Endothelial cell of umbilical vein (primary cell): ENCODE results near the gene MAP1S. TPM values are rescaled to one million over a fixed set of nuclear protein-coding genes. Genes with fewer than 3 reads are reported as not detected.

Experiments
- BruUV-seq: library from RNA; stranded (reverse); fragments of 400-500 nt; replicated peaks from 2 replicates; lab custom pipeline; 2021; lab: Mats Ljungman, UMichigan
- CTCF ChIA-PET: fragments of 300-600, 350-600 bp; sonication (Branson Sonifier 250); formaldehyde crosslinking; loops from one replicate; lab custom pipeline; 2021; ENCODE audit warnings: antibody characterized with exemption, inconsistent platforms; lab: Charles Lee
- POLR2A ChIA-PET: fragments of 300-600, 350-600 bp; sonication (Branson Sonifier 250); formaldehyde crosslinking; loops from one replicate; lab custom pipeline; 2021; ENCODE audit warnings: antibody characterized with exemption, inconsistent platforms; lab: Charles Lee
- DNase-seq: peaks from one replicate; pipeline ENCODE4 v3.0.0-alpha.2; 2011; ENCODE audit warnings: low read depth, low spot score
- FAIRE-seq: peaks from 2 replicates; lab custom pipeline; 2011; peaks lifted over from hg19 to GRCh38; lab: Jason Lieb, UNC
- H2AFZ ChIP-seq: 2 replicates; pipeline ENCODE4 v1.6.0; 2012; ENCODE audit warnings: low read depth, low read length, control low read depth, inconsistent platforms
- H3K27ac ChIP-seq: 2 replicates; pipeline ENCODE4 v1.5.1; 2011; ENCODE audit warnings: low read depth, mild to moderate bottlenecking, control low read depth, low read length, moderate library complexity; ENCODE audit not compliant: insufficient read depth
- H3K27me3 ChIP-seq, 2 experiments: 2 replicates each; pipeline versions ENCODE4 v1.6.0 to v1.6.1; 2011; ENCODE audit warnings: low read length in 2 of 2, mixed read lengths in 1 of 2; ENCODE audit not compliant: control insufficient read depth in 2 of 2, insufficient read depth in 2 of 2
- H3K36me3 ChIP-seq, 2 experiments: 2 replicates in 1 of 2; 3 replicates in 1 of 2; pipeline ENCODE4 v1.5.1; 2011; ENCODE audit warnings: low read length in 2 of 2, mild to moderate bottlenecking in 1 of 2, moderate library complexity in 1 of 2; ENCODE audit not compliant: control insufficient read depth in 2 of 2, insufficient read depth in 2 of 2; ENCODE audit errors: extremely low read depth in 1 of 2
- H3K4me1 ChIP-seq: 3 replicates; pipeline ENCODE4 v1.5.1; 2011; ENCODE audit warnings: mild to moderate bottlenecking, low read length; ENCODE audit not compliant: control insufficient read depth, insufficient read depth; ENCODE audit errors: extremely low read depth
- H3K4me2 ChIP-seq: 2 replicates; pipeline ENCODE4 v1.6.1; 2011; ENCODE audit warnings: low read length, control low read depth, mixed read lengths; ENCODE audit not compliant: insufficient read depth
- H3K4me3 ChIP-seq, 3 experiments: fragments of 200-600 bp in 1 of 3; sonication (generic), shearing (Covaris generic) in 1 of 3; replicated peaks in 1 of 3; 2 replicates each; pipeline ENCODE4 v1.5.1; 2011 to 2016; ENCODE audit warnings: control low read depth in 3 of 3, low read length in 3 of 3, mild to moderate bottlenecking in 2 of 3, inconsistent platforms in 1 of 3, low read depth in 1 of 3, moderate library complexity in 1 of 3; ENCODE audit not compliant: insufficient read depth in 1 of 3
- H3K79me2 ChIP-seq: 2 replicates; pipeline ENCODE4 v1.6.0; 2012; ENCODE audit warnings: low read length, inconsistent platforms; ENCODE audit not compliant: control insufficient read depth, insufficient read depth
- H3K9ac ChIP-seq: replicated peaks from 2 replicates; pipeline ENCODE3; 2011; ENCODE audit warnings: low read length, control low read depth; ENCODE audit not compliant: insufficient read depth; ENCODE audit errors: extremely low read depth
- H3K9me1 ChIP-seq: replicated peaks from 3 replicates; pipeline ENCODE4 v1.6.0; 2011; ENCODE audit warnings: mild to moderate bottlenecking, low read length; ENCODE audit not compliant: control insufficient read depth, insufficient read depth; ENCODE audit errors: extremely low read depth
- H3K9me3 ChIP-seq: replicated peaks from 2 replicates; pipeline ENCODE4 v1.5.1; 2012; ENCODE audit warnings: low read length, inconsistent platforms; ENCODE audit not compliant: control insufficient read depth, insufficient read depth
- H4K20me1 ChIP-seq: replicated peaks from 2 replicates; pipeline ENCODE3; 2011; ENCODE audit warnings: mild to moderate bottlenecking, low read length; ENCODE audit not compliant: control insufficient read depth, insufficient read depth; ENCODE audit errors: extremely low read depth
- EZH2 ChIP-seq: IDR thresholded peaks from 2 replicates; pipeline ENCODE4 v1.6.1; 2012; ENCODE audit warnings: borderline replicate concordance, low read depth, mild to moderate bottlenecking, moderate library complexity, low read length, inconsistent platforms; ENCODE audit not compliant: severe bottlenecking
- FOS ChIP-seq: IDR thresholded peaks from 2 replicates; pipeline ENCODE4 v1.6.1; 2011; ENCODE audit warnings: mild to moderate bottlenecking, low read length, moderate library complexity, borderline replicate concordance; ENCODE audit not compliant: insufficient read depth
- GATA2 ChIP-seq: IDR thresholded peaks from 2 replicates; pipeline ENCODE4 v1.7.0; 2011; ENCODE audit warnings: low read depth, mild to moderate bottlenecking, moderate library complexity, mixed read lengths, low read length; ENCODE audit not compliant: insufficient read length, insufficient read depth
- JUN ChIP-seq: IDR thresholded peaks from 2 replicates; pipeline ENCODE4 v1.6.1; 2011; ENCODE audit warnings: borderline replicate concordance, low read depth; ENCODE audit not compliant: insufficient read length, insufficient read depth
- MAX ChIP-seq: IDR thresholded peaks from 2 replicates; pipeline ENCODE4 v1.6.1; 2011; ENCODE audit not compliant: insufficient read depth, insufficient read length
- MYC ChIP-seq: IDR thresholded peaks from one replicate; pipeline ENCODE4 v1.6.1; 2011; ENCODE audit warnings: mild to moderate bottlenecking, low read depth, low read length
- POLR2AphosphoS5 ChIP-seq: IDR thresholded peaks from 2 replicates; pipeline ENCODE4 v1.6.1; 2012; ENCODE audit warnings: low read depth, mild to moderate bottlenecking, control low read depth, low read length, moderate library complexity; ENCODE audit not compliant: insufficient read depth
- dilution Hi-C: fragments of 300-500 bp; cut with MboI; formaldehyde crosslinking; loops from one replicate; pipeline ENCODE4 v1.15.0; 2019; ENCODE audit warnings: low sequenced_read_pairs; ENCODE audit not compliant: extremely low pct_ligation_motif_present
- intact Hi-C: fragments of 100-400 bp; cut with micrococcal nuclease; formaldehyde crosslinking; loops from one replicate; pipeline ENCODE4 v1.10.0; 2022
- polyA plus RNA-seq, 4 experiments: library from polyadenylated mRNA; depleted of rRNA in 3 of 4; stranded (reverse) in 3 of 4; unstranded in 1 of 4; fragments of >200 nt; gene quantifications; 2 replicates each; pipeline versions ENCODE4 v1.2.1 to v1.2.3, GENCODE V29; 2011 to 2012; ENCODE audit warnings: missing spikeins in 1 of 4
- total RNA-seq: library from RNA; stranded (reverse); gene quantifications from 2 replicates; pipeline ENCODE4 v1.2.3, GENCODE V29; 2021

MAP1S gene
- total and polyA plus RNA-seq, 2 donors (not counting 3 experiments of a cell fraction or from before 2014, with no cell fraction given): 94.8 to 143 TPM

- ChIA-PET CTCF (interaction anchor here (0.6 to 1.6 kb wide), 3 partner anchors 8 to 188 kb away, joined by 3 to 5 read pairs (median 3); no protein-coding TSS in a partner anchor), POLR2A (no interaction called here)
- dilution Hi-C loops (no loop called here), intact Hi-C loops (no loop called here)
- no peak for FAIRE-seq
- no peak overlapping the region for H2AFZ ChIP-seq
- peaks cover 3% of the 10 kb centered on the region for H3K4me1 ChIP-seq
- H3K9me3 ChIP-seq: no peaks in the 10 kb centered on the region
- no TSS peak for BruUV-seq
- H3K36me3 ChIP-seq: no peaks in the 10 kb centered on the region
- no peak overlapping the region for H3K4me2 ChIP-seq
- no peaks in the 10 kb centered on the region for H3K79me2 ChIP-seq
- H3K4me3 ChIP-seq: no peak overlapping the region
- H3K27me3 ChIP-seq: no peaks in the 10 kb centered on the region
- no peak overlapping the region for H3K9ac ChIP-seq
- no peak for DNase-seq
- H4K20me1 ChIP-seq: no peaks in the 10 kb centered on the region
- no peak overlapping the region for H3K27ac ChIP-seq
- no peaks in the 10 kb centered on the region for H3K9me1 ChIP-seq
- TF ChIP-seq FOS (no peak), MYC (no peak), GATA2 (no peak), EZH2 (no peak), JUN (no peak), POLR2AphosphoS5 (no peak)
Observed at GRCh38 chr19:17761148-17761547, 41.9 kb downstream of the MAP1S start.

- BruUV-seq: no TSS peak
- intact Hi-C loops: no loop called here
Observed at GRCh38 chr19:17762505-17763229, 43.4 kb downstream of the MAP1S start.

More at GRCh38 chr19:17762505-17763229, 43.4 kb downstream of the MAP1S start:
- Histone ChIP-seq H3K9ac (no peak overlapping the region), H3K27me3 (no peaks in the 10 kb centered on the region), H2AFZ (no peak overlapping the region), H3K36me3 (no peaks in the 10 kb centered on the region), H3K79me2 (no peaks in the 10 kb centered on the region), H3K4me2 (no peak overlapping the region), H3K27ac (no peak overlapping the region), H3K9me1 (no peaks in the 10 kb centered on the region), H3K4me1 (peaks cover 3% of the 10 kb centered on the region), H3K9me3 (no peaks in the 10 kb centered on the region), H4K20me1 (no peaks in the 10 kb centered on the region), H3K4me3 (no peak overlapping the region)
- TF ChIP-seq GATA2 (no peak), MAX (no peak), POLR2AphosphoS5 (no peak), FOS (no peak)
- POLR2A ChIA-PET: interaction anchor here (0.7 kb wide), 1 partner anchor 152 kb away, joined by 4 read pairs; no protein-coding TSS in a partner anchor
- FAIRE-seq: peak; percentile 46
- CTCF ChIA-PET: interaction anchor here (0.6 to 1.0 kb wide), 3 partner anchors 12 to 321 kb away, joined by 3 to 4 read pairs (median 3); no protein-coding TSS in a partner anchor
- dilution Hi-C loops: no loop called here
- DNase-seq: peak; percentile 39
